GM21526 (cell line): ENCODE results near the gene CACNA1B.
"Not testable (repeated sequence)": the region's sequence is repeated elsewhere in the genome, so short reads cannot be mapped to it uniquely, and the experiment has no call there.

Experiments
- ATAC-seq: cut with Tn5 transposase; IDR thresholded peaks from one replicate; pipeline ENCODE4 v1.9.1; 2021; ENCODE audit warnings: moderate library complexity; ENCODE audit not compliant: unreplicated experiment, low FRiP score

The CACNA1B gene

GRCh38 chr9:138122676-138123075 is 245.1 kb downstream of the CACNA1B start:
- no peak for ATAC-seq

- ATAC-seq: no peak
Observed at GRCh38 chr9:138123086-138123485, 245.5 kb downstream of the CACNA1B start.

- peak; percentile 97 for ATAC-seq
Observed at GRCh38 chr9:138126090-138126857, 248.7 kb downstream of the CACNA1B start.

- ATAC-seq: not testable (repeated sequence)
Observed at GRCh38 chr9:138126858-138127584, 249.4 kb downstream of the CACNA1B start.

- not testable (repeated sequence) for ATAC-seq
Observed at GRCh38 chr9:138128027-138128426, 250.4 kb downstream of the CACNA1B start.

GRCh38 chr9:138129318-138129717 is 251.7 kb downstream of the CACNA1B start:
- not testable (repeated sequence) for ATAC-seq

- ATAC-seq: not testable (repeated sequence)
Observed at GRCh38 chr9:138132946-138133705, 255.5 kb downstream of the CACNA1B start.

- ATAC-seq: not testable (repeated sequence)
Observed at GRCh38 chr9:138134581-138134980, 257.0 kb downstream of the CACNA1B start.

GRCh38 chr9:138139096-138139495 is 261.5 kb downstream of the CACNA1B start:
- not testable (repeated sequence) for ATAC-seq

GRCh38 chr9:138140980-138141379 is 263.4 kb downstream of the CACNA1B start:
- ATAC-seq: not testable (repeated sequence)

- not testable (repeated sequence) for ATAC-seq
Observed at GRCh38 chr9:138142528-138143244, 265.1 kb downstream of the CACNA1B start.

GRCh38 chr9:138143491-138143890 is 265.9 kb downstream of the CACNA1B start:
- ATAC-seq: not testable (repeated sequence)

GRCh38 chr9:138147556-138147955 is 270.0 kb downstream of the CACNA1B start:
- ATAC-seq: not testable (repeated sequence)

GRCh38 chr9:138149672-138150656 is 272.4 kb downstream of the CACNA1B start:
- ATAC-seq: not testable (repeated sequence)

GRCh38 chr9:138155788-138156187 is 278.2 kb downstream of the CACNA1B start:
- ATAC-seq: not testable (repeated sequence)

- not testable (repeated sequence) for ATAC-seq
Observed at GRCh38 chr9:138166793-138167192, 289.2 kb downstream of the CACNA1B start.
